Measurements from ENCODE around the gene PPP6R2. TPM values are rescaled to one million over a fixed set of nuclear protein-coding genes. Genes with fewer than 3 reads are reported as not detected.

The PPP6R2 gene
- total RNA-seq, 6 experiments from 2014 or later, result 38.3 to 80.3 (median 54.4) TPM

GRCh38 chr22:50296658-50297490 is 46.3 kb upstream of the PPP6R2 start:
- intact Hi-C loops (cut with DNase I), result no loop called here
- no peaks in the 10 kb centered on the region for H3K36me3 ChIP-seq

GRCh38 chr22:50297510-50298265 is 45.4 kb upstream of the PPP6R2 start:
- Histone ChIP-seq H3K27me3 (no peaks in the 10 kb centered on the region), H3K9me3 (no peaks in the 10 kb centered on the region), H3K4me1 (peaks cover 0 to 89% (median 41%) of the 10 kb centered on the region in 4 donors), H3K27ac (peak overlapping the region in 1 of 3 donors; percentile 70), H3K4me3 (peak overlapping the region; percentile 5 to 75 (median 75)), H3K36me3 (no peaks in the 10 kb centered on the region)
- TF ChIP-seq POLR2A (IDR thresholded peaks at IDR 0.05) (no peak), CTCF (IDR thresholded peaks at IDR 0.05) (no peak)
- no CpG with 5 or more reads among the region's 20 CpGs for WGBS (ENCODE audit: insufficient coverage, low coverage, low lambda C conversion rate, missing lambda C conversion rate)
- ATAC-seq (no peak), DNase-seq (no peak)
- intact Hi-C loops (cut with DNase I), result no loop called here

More at GRCh38 chr22:50296658-50297490, 46.3 kb upstream of the PPP6R2 start:
- DNase-seq (peak in 2 of 3 donors; percentile 83 to 85), ATAC-seq (peak; percentile 2 to 34 (median 18))
- TF ChIP-seq POLR2A (IDR thresholded peaks at IDR 0.05), result no peak
- no peak for TF ChIP-seq CTCF (IDR thresholded peaks at IDR 0.05)
- 23% methylated on average over 12 of the region's 29 CpGs for WGBS (ENCODE audit: insufficient coverage, low coverage, low lambda C conversion rate, missing lambda C conversion rate)
- peak overlapping the region in 2 of 3 donors; percentile 75 for H3K4me3 ChIP-seq
- H3K4me1 ChIP-seq, result peaks cover 0 to 89% (median 41%) of the 10 kb centered on the region in 4 donors
- no peaks in the 10 kb centered on the region for H3K27me3 ChIP-seq
- H3K27ac ChIP-seq, result peak overlapping the region in 1 of 3 donors; percentile 70
- no peaks in the 10 kb centered on the region for H3K9me3 ChIP-seq

GRCh38 chr22:50298266-50298637 is 44.9 kb upstream of the PPP6R2 start:
- intact Hi-C loops (cut with DNase I), result no loop called here
- Histone ChIP-seq H3K9me3 (no peaks in the 10 kb centered on the region), H3K27ac (peak overlapping the region in 2 of 3 donors; percentile 6 to 70), H3K27me3 (no peaks in the 10 kb centered on the region), H3K4me3 (peak overlapping the region; percentile 5 to 75 (median 75)), H3K36me3 (no peaks in the 10 kb centered on the region), H3K4me1 (peaks cover 0 to 85% (median 39%) of the 10 kb centered on the region in 4 donors)
- no peak for DNase-seq
- WGBS (ENCODE audit: insufficient coverage, low coverage, low lambda C conversion rate, missing lambda C conversion rate), result 67% methylated on average over 3 of the region's 4 CpGs
- TF ChIP-seq CTCF (IDR thresholded peaks at IDR 0.05), result no peak
- no peak for ATAC-seq

- Histone ChIP-seq H3K27me3 (no peaks in the 10 kb centered on the region), H3K36me3 (no peaks in the 10 kb centered on the region), H3K4me3 (peak overlapping the region; percentile 51 to 75 (median 75)), H3K4me1 (peaks cover 0 to 85% (median 39%) of the 10 kb centered on the region in 4 donors), H3K9me3 (no peaks in the 10 kb centered on the region), H3K27ac (peak overlapping the region; percentile 44 to 70 (median 50))
- ATAC-seq (peak in 1 of 4 donors; percentile 2), DNase-seq (no peak)
- intact Hi-C loops (cut with DNase I), result no loop called here
- WGBS (ENCODE audit: insufficient coverage, low coverage, low lambda C conversion rate, missing lambda C conversion rate), result 6% methylated on average over 17 of the region's 59 CpGs
- TF ChIP-seq CTCF (IDR thresholded peaks at IDR 0.05) (no peak), POLR2A (IDR thresholded peaks at IDR 0.05) (no peak)
Measured at GRCh38 chr22:50298937-50299784, 44.0 kb upstream of the PPP6R2 start.
